GM06990 (cell line): ENCODE measurements around the gene BIRC6.

Source experiments
- DNase-seq: peaks from one replicate; pipeline ENCODE4 v3.0.0-alpha.2; 2011; ENCODE audit not compliant: insufficient read length; ENCODE audit errors: extremely low read depth
- H3K27me3 ChIP-seq: replicated peaks from 2 replicates; pipeline ENCODE4 v1.6.0; 2011; ENCODE audit warnings: low read length; ENCODE audit not compliant: control insufficient read depth, insufficient read depth
- H3K36me3 ChIP-seq: 2 replicates; pipeline ENCODE4 v1.5.1; 2011; ENCODE audit warnings: low read length; ENCODE audit not compliant: control insufficient read depth, insufficient read depth
- H3K4me3 ChIP-seq: replicated peaks from 2 replicates; pipeline ENCODE4 v1.5.1; 2011; ENCODE audit warnings: low read depth, mild to moderate bottlenecking, control low read depth, low read length
- TF ChIP-seq, protein P1 (sequence below): IDR thresholded peaks from 2 replicates; pipeline ENCODE4 v1.5.1; 2011; ENCODE audit warnings: low read length, control low read depth, mild to moderate bottlenecking, inconsistent platforms; ENCODE audit not compliant: insufficient read depth, poor library complexity, severe bottlenecking

Gene BIRC6

DNA sequence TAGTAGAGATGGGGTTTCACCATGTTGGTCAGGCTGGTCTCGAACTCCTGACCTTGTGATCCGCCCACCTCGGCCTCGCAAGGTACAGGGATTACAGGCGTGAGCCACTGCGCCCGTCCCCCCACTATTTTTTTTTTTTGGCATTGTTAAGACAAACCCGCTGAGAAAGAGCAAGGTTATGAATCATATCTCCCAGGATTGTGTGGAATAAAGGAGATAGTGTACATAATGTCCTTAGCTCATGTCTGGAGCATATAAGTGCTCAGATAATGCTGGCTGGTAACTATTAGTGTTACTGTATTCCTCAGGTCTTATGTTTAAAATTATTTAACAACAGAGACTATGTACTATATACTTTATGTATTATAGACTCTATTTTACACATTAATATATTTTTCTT is 307.0 kb downstream of the BIRC6 start:
- TF ChIP-seq, protein P1, sequence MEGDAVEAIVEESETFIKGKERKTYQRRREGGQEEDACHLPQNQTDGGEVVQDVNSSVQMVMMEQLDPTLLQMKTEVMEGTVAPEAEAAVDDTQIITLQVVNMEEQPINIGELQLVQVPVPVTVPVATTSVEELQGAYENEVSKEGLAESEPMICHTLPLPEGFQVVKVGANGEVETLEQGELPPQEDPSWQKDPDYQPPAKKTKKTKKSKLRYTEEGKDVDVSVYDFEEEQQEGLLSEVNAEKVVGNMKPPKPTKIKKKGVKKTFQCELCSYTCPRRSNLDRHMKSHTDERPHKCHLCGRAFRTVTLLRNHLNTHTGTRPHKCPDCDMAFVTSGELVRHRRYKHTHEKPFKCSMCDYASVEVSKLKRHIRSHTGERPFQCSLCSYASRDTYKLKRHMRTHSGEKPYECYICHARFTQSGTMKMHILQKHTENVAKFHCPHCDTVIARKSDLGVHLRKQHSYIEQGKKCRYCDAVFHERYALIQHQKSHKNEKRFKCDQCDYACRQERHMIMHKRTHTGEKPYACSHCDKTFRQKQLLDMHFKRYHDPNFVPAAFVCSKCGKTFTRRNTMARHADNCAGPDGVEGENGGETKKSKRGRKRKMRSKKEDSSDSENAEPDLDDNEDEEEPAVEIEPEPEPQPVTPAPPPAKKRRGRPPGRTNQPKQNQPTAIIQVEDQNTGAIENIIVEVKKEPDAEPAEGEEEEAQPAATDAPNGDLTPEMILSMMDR: no peak
- no peak for DNase-seq
- no peak overlapping the region for H3K4me3 ChIP-seq
- H3K27me3 ChIP-seq: no peaks in the 10 kb centered on the region
- no peaks in the 10 kb centered on the region for H3K36me3 ChIP-seq

DNA sequence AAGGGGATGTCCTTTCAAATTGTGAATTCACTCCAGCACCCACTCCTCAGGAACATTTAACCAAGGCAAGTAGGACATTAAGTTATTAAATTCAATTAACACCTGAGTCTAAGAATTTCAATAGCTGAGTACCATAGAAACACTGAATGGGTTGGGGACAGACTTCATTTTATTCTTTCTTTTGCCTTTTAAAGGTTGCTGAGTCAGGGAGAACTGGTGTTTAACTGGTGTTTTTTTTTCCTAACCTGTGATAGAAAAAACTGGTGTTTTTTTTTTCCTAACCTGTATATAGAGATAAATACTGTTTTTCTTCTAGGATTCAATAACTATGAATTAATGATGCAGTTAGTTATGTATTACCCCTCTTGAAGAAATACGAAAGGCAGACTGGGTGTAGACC is 309.9 kb downstream of the BIRC6 start:
- Histone ChIP-seq H3K4me3 (no peak overlapping the region), H3K27me3 (no peaks in the 10 kb centered on the region), H3K36me3 (peaks cover 1% of the 10 kb centered on the region; the same call in 1 of the 2 replicates)
- no peak for DNase-seq
- TF ChIP-seq, protein P1: no peak

DNA sequence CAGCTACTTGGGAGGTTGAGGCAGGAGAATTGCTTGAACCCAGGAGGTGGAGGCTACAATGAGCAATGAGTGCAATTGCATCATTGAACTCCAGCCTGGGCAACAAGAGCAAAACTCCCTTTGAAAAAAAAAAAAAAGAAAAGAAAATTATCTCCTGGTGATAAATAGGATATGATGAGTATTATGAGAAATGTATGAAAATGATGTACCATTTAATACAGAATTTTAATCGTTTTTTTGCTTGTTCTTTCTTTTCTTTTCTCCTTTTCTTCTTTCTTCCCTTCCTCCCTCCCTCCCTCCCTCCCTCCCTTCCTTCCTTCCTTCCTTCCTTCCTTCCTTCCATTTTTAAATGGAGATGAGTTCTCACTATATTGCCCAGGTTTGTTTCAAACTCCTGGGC is 311.4 kb downstream of the BIRC6 start:
- Histone ChIP-seq H3K4me3 (no peak overlapping the region), H3K36me3 (peaks cover 1% of the 10 kb centered on the region; the same call in 1 of the 2 replicates), H3K27me3 (no peaks in the 10 kb centered on the region)
- no peak for DNase-seq
- TF ChIP-seq, protein P1: no peak
